ENCODE results near the gene ANKS1B.

GRCh38 chr12:99170037-99170436 is 814.7 kb downstream of the ANKS1B start:
- TF ChIP-seq ZFP3 (CRISPR knock-in tag; IDR thresholded peaks at IDR 0.05) (no peak), CSRNP3 (CRISPR knock-in tag; IDR thresholded peaks at IDR 0.05) (no peak), ZC3H10 (CRISPR knock-in tag; IDR thresholded peaks at IDR 0.05) (no peak), PATZ1 (CRISPR knock-in tag; IDR thresholded peaks at IDR 0.05; ENCODE audit: borderline replicate concordance) (no peak), SNAI2 (CRISPR knock-in tag; IDR thresholded peaks at IDR 0.05) (no peak), POU6F1 (CRISPR knock-in tag; IDR thresholded peaks at IDR 0.05; ENCODE audit: borderline replicate concordance, low read depth) (no peak), OSR1 (CRISPR knock-in tag; IDR thresholded peaks at IDR 0.05) (no peak), ARNTL (CRISPR knock-in tag; IDR thresholded peaks at IDR 0.05; ENCODE audit: borderline replicate concordance, low read depth) (no peak)
